HepG2 (cell line): ENCODE data around the gene OSCP1. TPM values are rescaled to one million over a fixed set of nuclear protein-coding genes. Genes with fewer than 3 reads are reported as not detected.
"Not testable (repeated sequence)": the region's sequence is repeated elsewhere in the genome, so short reads cannot be mapped to it uniquely, and the experiment has no call there.

ENCODE experiments used
- ATAC-seq: fragments of 200-7000 bp; cut with Tn5 transposase; 3 replicates; pipeline ENCODE4 v1.9.1; 2020; ENCODE audit warnings: mild to moderate bottlenecking, moderate library complexity
- BruUV-seq: library from RNA; stranded (reverse); fragments of 400-500 nt; replicated peaks from 2 replicates; lab custom pipeline; 2021; lab: Mats Ljungman, UMichigan
- CTCF ChIA-PET: fragments of 300-600 bp; formaldehyde crosslinking; extraction: SDS; loops from one replicate; lab custom pipeline; 2021; ENCODE audit warnings: low total read pairs, inconsistent platforms, low intra/inter-chr PET ratio; lab: Yijun Ruan, JAX
- POLR2A ChIA-PET: fragments of 350-600 bp; sonication (Branson Sonifier 250); formaldehyde crosslinking; loops from one replicate; lab custom pipeline; 2020; ENCODE audit warnings: antibody characterized with exemption, inconsistent platforms; lab: Yijun Ruan, JAX
- DNase-seq: peaks from one replicate; pipeline ENCODE4 v3.0.0-alpha.2; 2015; ENCODE audit warnings: low spot score
- FAIRE-seq: peaks from 3 replicates; lab custom pipeline; 2011; peaks lifted over from hg19 to GRCh38; lab: Jason Lieb, UNC
- H2AFZ ChIP-seq: one replicate; pipeline ENCODE4 v1.6.1; 2011; ENCODE audit warnings: low read length, inconsistent platforms
- H3K27ac ChIP-seq: fragments of 300-600 bp; 3 replicates; pipeline ENCODE4 v1.8.0; 2011; ENCODE audit warnings: mixed run types, mild to moderate bottlenecking, mixed read lengths, low read length, inconsistent platforms; ENCODE audit not compliant: insufficient read depth; ENCODE audit errors: extremely low read length
- H3K27me3 ChIP-seq, 2 experiments: fragments of 200-600 bp in 1 of 2; 2 replicates in 1 of 2; 3 replicates in 1 of 2; pipeline versions ENCODE4 v1.6.0 to v1.8.0; 2011; ENCODE audit warnings: low read length in 2 of 2, mild to moderate bottlenecking in 2 of 2, moderate library complexity in 2 of 2, inconsistent platforms in 1 of 2; ENCODE audit not compliant: insufficient read depth in 2 of 2, control insufficient read depth in 1 of 2
- H3K36me3 ChIP-seq, 2 experiments: fragments of 200-600 bp in 1 of 2; replicated peaks in 1 of 2; 2 replicates in 1 of 2; 3 replicates in 1 of 2; pipeline versions ENCODE4 v1.5.1 to v1.8.0; 2011; ENCODE audit warnings: low read length in 2 of 2, inconsistent platforms in 1 of 2; ENCODE audit not compliant: insufficient read depth in 2 of 2, control insufficient read depth in 1 of 2
- H3K4me1 ChIP-seq: 2 replicates; pipeline ENCODE4 v1.5.1; 2012; ENCODE audit warnings: low read length, inconsistent platforms; ENCODE audit not compliant: insufficient read depth
- H3K4me2 ChIP-seq: 2 replicates; pipeline ENCODE4 v1.6.0; 2011; ENCODE audit warnings: low read depth, low read length, inconsistent platforms
- H3K4me3 ChIP-seq, 3 experiments: fragments of 200-600 bp in 1 of 3; sonication (generic), shearing (Covaris generic) in 1 of 3; replicated peaks in 1 of 3; 2 replicates each; pipeline ENCODE4 v1.5.1; 2011 to 2016; ENCODE audit warnings: low read length in 3 of 3, inconsistent platforms in 2 of 3, low read depth in 2 of 3, mild to moderate bottlenecking in 2 of 3, control low read depth in 1 of 3, mixed read lengths in 1 of 3; ENCODE audit not compliant: insufficient read depth in 1 of 3
- H3K79me2 ChIP-seq: one replicate; pipeline ENCODE4 v1.6.1; 2011; ENCODE audit warnings: low read length, inconsistent platforms; ENCODE audit not compliant: insufficient read depth
- H3K9ac ChIP-seq: 2 replicates; pipeline ENCODE4 v1.6.0; 2011; ENCODE audit warnings: mild to moderate bottlenecking, low read depth, low read length, inconsistent platforms; ENCODE audit not compliant: insufficient read depth
- H3K9me3 ChIP-seq: 2 replicates; pipeline ENCODE4 v1.5.1; 2012; ENCODE audit warnings: mild to moderate bottlenecking, low read length
- H4K20me1 ChIP-seq: 2 replicates; pipeline ENCODE4 v1.6.0; 2011; ENCODE audit warnings: inconsistent platforms, mild to moderate bottlenecking, low read length, moderate library complexity; ENCODE audit not compliant: insufficient read depth
- ATAD3A ChIP-seq: sonication (generic); formaldehyde crosslinking; IDR thresholded peaks from 2 replicates; pipeline ENCODE4 v1.4.0; 2020; ENCODE audit warnings: missing genetic modification reagents
- CENPT ChIP-seq: sonication (generic); formaldehyde crosslinking; IDR thresholded peaks from 2 replicates; pipeline ENCODE4 v1.8.0; 2022; ENCODE audit warnings: low read depth, mild to moderate bottlenecking, moderate library complexity, missing genetic modification reagents
- ETV5 ChIP-seq: IDR thresholded peaks from 2 replicates; pipeline ENCODE4 v1.6.1; 2018; ENCODE audit warnings: missing biosample characterization, missing genetic modification reagents, inconsistent platforms, borderline replicate concordance
- FLYWCH1 ChIP-seq: sonication (generic); formaldehyde crosslinking; IDR thresholded peaks from 2 replicates; pipeline ENCODE4 v1.8.1; 2023; ENCODE audit warnings: mild to moderate bottlenecking, missing genetic modification reagents
- IRX3 ChIP-seq: sonication (generic); formaldehyde crosslinking; IDR thresholded peaks from 2 replicates; pipeline ENCODE4 v1.8.1; 2023; ENCODE audit warnings: mild to moderate bottlenecking, low read depth, missing genetic modification reagents, borderline replicate concordance
- NCOA1 ChIP-seq: sonication (generic); formaldehyde crosslinking; IDR thresholded peaks from 2 replicates; pipeline ENCODE4 v1.9.0; 2021; ENCODE audit warnings: missing genetic modification reagents
- PRDM15 ChIP-seq: sonication (generic); formaldehyde crosslinking; IDR thresholded peaks from 2 replicates; pipeline ENCODE4 v1.4.0; 2020; ENCODE audit warnings: missing genetic modification reagents
- SP4 ChIP-seq: sonication (generic); formaldehyde crosslinking; IDR thresholded peaks from 2 replicates; pipeline ENCODE4 v1.8.1; 2023; ENCODE audit warnings: mild to moderate bottlenecking, missing genetic modification reagents
- WGBS: methylation state at CpG from one replicate; pipeline ENCODE4 v1.1.6; 2017; ENCODE audit warnings: low lambda C conversion rate; 5-methylcytosine and 5-hydroxymethylcytosine counted together
- in situ Hi-C: cut with HindIII; loops from 2 replicates; pipeline ENCODE4 v1.10.0; 2017; ENCODE audit warnings: low pct_unique_long_range_greater_than_20kb; ENCODE audit not compliant: extremely low pct_ligation_motif_present
- intact Hi-C: fragments of 100-400 bp; cut with micrococcal nuclease; formaldehyde crosslinking; loops from one replicate; pipeline ENCODE4 v1.10.0; 2022; ENCODE audit not compliant: unreplicated experiment
- polyA plus RNA-seq, 8 experiments: library from polyadenylated mRNA; depleted of rRNA in 3 of 8; stranded (reverse) in 7 of 8; unstranded in 1 of 8; fragments of >200 nt; fragmentation: Illumina TruSeq in 4 of 8; extraction: Trizol in 4 of 8; gene quantifications; 2 replicates each; pipeline versions ENCODE4 v1.2.1 to v1.2.3, GENCODE V29; 2011 to 2016; ENCODE audit warnings: low read depth in 4 of 8, missing spikeins in 1 of 8, mixed read lengths in 1 of 8; ENCODE audit not compliant: insufficient read depth in 1 of 8
- total RNA-seq, 5 experiments: library from RNA; depleted of rRNA; stranded (reverse); fragments of >200 nt; fragmentation: Illumina TruSeq; extraction: Trizol; gene quantifications; 2 replicates each; pipeline ENCODE4 v1.2.3, GENCODE V29; 2016; ENCODE audit warnings: low read depth in 1 of 5
- TF ChIP-seq, protein P1 (sequence below): sonication (generic); formaldehyde crosslinking; IDR thresholded peaks from 2 replicates; pipeline ENCODE4 v1.8.0; 2022; ENCODE audit warnings: missing genetic modification reagents, mild to moderate bottlenecking, moderate library complexity, borderline replicate concordance
- TF ChIP-seq, protein P2 (sequence below): IDR thresholded peaks from 2 replicates; pipeline ENCODE4 v1.6.1; 2016; ENCODE audit warnings: low read depth

The OSCP1 gene
- total and polyA plus RNA-seq, 2 of the 13 experiments (the other 11 are each of a cell fraction or from before 2014, with no cell fraction given), result 0.60 to 0.84 TPM

- TF ChIP-seq, protein P1, sequence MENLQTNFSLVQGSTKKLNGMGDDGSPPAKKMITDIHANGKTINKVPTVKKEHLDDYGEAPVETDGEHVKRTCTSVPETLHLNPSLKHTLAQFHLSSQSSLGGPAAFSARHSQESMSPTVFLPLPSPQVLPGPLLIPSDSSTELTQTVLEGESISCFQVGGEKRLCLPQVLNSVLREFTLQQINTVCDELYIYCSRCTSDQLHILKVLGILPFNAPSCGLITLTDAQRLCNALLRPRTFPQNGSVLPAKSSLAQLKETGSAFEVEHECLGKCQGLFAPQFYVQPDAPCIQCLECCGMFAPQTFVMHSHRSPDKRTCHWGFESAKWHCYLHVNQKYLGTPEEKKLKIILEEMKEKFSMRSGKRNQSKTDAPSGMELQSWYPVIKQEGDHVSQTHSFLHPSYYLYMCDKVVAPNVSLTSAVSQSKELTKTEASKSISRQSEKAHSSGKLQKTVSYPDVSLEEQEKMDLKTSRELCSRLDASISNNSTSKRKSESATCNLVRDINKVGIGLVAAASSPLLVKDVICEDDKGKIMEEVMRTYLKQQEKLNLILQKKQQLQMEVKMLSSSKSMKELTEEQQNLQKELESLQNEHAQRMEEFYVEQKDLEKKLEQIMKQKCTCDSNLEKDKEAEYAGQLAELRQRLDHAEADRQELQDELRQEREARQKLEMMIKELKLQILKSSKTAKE (CRISPR knock-in tag), result no peak
- 0 out of 2 replicates have a peak, but pooled peaks have one; percentile 37 for TF ChIP-seq CENPT (CRISPR knock-in tag)
- TF ChIP-seq ETV5 (CRISPR knock-in tag), result no peak
- TF ChIP-seq PRDM15, result peak; percentile 93
- no peak for TF ChIP-seq ATAD3A (CRISPR knock-in tag)
These were observed 37.7 kb upstream of the OSCP1 start (continued) for GRCh38 chr1:36487906-36488305.

DNA sequence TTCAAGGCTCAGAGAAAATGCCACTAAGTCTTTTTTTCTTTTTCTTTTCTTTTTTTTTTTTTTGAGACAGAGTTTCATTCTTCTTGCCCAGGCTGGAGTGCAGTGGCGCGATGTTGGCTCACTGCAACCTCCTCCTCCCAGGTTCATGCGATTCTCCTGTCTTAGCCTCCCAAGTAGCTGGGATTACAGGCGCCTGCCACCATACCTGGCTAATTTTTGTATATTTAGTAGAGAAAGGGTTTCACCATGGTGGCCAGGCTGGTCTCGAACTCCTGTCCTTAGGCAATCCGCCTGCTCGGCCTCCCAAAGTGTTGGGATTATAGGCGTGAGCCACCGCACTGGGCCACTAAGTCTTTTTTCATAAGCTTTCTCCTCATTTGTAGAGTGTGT is 37.1 kb upstream of the OSCP1 start:
- H3K4me2 ChIP-seq, result peak overlapping the region; percentile 44
- ATAC-seq, H3K4me3 ChIP-seq, FAIRE-seq, BruUV-seq, H3K9me3 ChIP-seq, H2AFZ ChIP-seq, H3K9ac ChIP-seq, H3K79me2 ChIP-seq, H4K20me1 ChIP-seq, H3K36me3 ChIP-seq, in situ Hi-C loops, H3K27me3 ChIP-seq, CTCF ChIA-PET, DNase-seq: not testable (repeated sequence)
- WGBS, result 66% methylated on average over 9 of the region's 9 CpGs
- 0 out of 2 replicates have a peak, but pooled peaks have one; percentile 42 for TF ChIP-seq FLYWCH1 (CRISPR knock-in tag)
- 0 out of 2 replicates have a peak, but pooled peaks have one; percentile 4 for TF ChIP-seq IRX3
- 0 out of 2 replicates have a peak, but pooled peaks have one; percentile 2 for TF ChIP-seq NCOA1
- peak; percentile 19; the same call in 1 of the 2 replicates for TF ChIP-seq SP4 (CRISPR knock-in tag)
- TF ChIP-seq, protein P2, sequence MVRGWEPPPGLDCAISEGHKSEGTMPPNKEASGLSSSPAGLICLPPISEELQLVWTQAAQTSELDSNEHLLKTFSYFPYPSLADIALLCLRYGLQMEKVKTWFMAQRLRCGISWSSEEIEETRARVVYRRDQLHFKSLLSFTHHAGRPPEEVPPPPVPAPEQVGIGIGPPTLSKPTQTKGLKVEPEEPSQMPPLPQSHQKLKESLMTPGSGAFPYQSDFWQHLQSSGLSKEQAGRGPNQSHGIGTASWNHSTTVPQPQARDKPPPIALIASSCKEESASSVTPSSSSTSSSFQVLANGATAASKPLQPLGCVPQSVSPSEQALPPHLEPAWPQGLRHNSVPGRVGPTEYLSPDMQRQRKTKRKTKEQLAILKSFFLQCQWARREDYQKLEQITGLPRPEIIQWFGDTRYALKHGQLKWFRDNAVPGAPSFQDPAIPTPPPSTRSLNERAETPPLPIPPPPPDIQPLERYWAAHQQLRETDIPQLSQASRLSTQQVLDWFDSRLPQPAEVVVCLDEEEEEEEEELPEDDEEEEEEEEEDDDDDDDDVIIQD (CRISPR knock-in tag), result 0 out of 2 replicates have a peak, but pooled peaks have one; percentile 0
- peak overlapping the region; percentile 88 for H3K27ac ChIP-seq
- intact Hi-C loops, result loop anchor here (2.0 kb wide), 1 partner anchor 23 kb away; the partner anchor contains the start of gene MRPS15
- POLR2A ChIA-PET, result interaction anchor here (0.6 to 3.3 kb wide), 13 partner anchors 9 to 101 kb away, joined by 3 to 48 read pairs (median 6); partner anchors contain the start of genes LSM10, MRPS15 and OSCP1
- peaks cover 77% of the 10 kb centered on the region for H3K4me1 ChIP-seq
